ENCODE results near the gene SH3BP2.

Gene SH3BP2

DNA sequence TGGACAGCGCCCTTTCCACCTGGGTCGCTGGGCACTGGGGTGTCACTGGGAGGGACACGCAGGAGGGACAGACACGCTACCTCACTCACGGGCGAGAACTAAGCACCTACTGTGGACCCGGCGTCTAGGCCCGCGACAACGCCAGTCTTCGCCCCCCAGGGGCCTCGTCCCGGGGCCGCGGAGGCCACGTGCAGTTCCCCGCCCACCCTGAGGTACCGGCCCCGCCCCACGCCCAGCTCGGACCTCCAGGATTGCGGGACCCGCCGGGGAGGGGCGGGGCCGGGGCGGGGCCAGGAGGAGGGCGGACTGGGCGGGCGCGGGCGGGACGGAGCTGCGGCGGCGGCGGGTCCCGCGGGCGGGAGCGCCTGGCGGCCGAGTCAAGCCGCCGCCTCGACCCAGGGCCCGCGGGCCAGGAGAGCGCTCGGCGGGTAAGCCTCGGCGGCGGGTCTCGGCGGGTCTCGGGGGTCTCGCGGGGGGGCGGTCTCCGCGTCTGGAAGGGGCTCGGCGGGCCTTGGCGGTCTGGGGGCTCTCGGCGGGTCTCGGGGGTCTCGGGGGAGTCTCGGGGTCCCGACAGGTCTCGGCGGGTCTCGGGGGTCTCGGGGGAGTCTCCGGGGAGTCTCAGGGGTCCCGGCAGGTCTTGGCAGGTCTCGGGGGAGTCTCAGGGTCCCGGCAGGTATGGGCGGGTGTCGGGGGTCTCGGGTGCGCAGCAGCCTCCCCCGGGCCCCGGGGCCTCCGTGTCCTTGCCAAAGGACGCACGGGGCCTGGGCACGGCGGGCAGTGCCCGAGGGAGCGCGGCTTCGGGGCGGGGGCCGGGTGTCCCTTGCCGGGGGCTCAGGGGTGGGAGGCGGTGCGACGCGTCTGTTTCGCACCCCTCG, at the start of gene SH3BP2:
Gene SH3BP2, plus strand, starts transcription at position 375 of the 875 bp plus-strand sequence. CDS start 27,533 bp downstream, outside the sequence.
- DNase-seq (ENCODE audit: extremely low read depth, low read depth) = no peak
- TF ChIP-seq, protein P1, sequence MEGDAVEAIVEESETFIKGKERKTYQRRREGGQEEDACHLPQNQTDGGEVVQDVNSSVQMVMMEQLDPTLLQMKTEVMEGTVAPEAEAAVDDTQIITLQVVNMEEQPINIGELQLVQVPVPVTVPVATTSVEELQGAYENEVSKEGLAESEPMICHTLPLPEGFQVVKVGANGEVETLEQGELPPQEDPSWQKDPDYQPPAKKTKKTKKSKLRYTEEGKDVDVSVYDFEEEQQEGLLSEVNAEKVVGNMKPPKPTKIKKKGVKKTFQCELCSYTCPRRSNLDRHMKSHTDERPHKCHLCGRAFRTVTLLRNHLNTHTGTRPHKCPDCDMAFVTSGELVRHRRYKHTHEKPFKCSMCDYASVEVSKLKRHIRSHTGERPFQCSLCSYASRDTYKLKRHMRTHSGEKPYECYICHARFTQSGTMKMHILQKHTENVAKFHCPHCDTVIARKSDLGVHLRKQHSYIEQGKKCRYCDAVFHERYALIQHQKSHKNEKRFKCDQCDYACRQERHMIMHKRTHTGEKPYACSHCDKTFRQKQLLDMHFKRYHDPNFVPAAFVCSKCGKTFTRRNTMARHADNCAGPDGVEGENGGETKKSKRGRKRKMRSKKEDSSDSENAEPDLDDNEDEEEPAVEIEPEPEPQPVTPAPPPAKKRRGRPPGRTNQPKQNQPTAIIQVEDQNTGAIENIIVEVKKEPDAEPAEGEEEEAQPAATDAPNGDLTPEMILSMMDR (IDR thresholded peaks at IDR 0.05; ENCODE audit: low read depth, low read length, missing control alignments) = no peak
- peak within 1 kb of the TSS; percentile 49 for H3K4me3 ChIP-seq (replicated peaks; ENCODE audit: low read depth, low read length)

- no peak for DNase-seq (ENCODE audit: extremely low read depth, low read depth)
- H3K4me3 ChIP-seq (replicated peaks; ENCODE audit: low read depth, low read length) = no peak overlapping the region
- TF ChIP-seq, protein P1 (IDR thresholded peaks at IDR 0.05; ENCODE audit: low read depth, low read length, missing control alignments) = no peak
These were observed 49.1 kb upstream of the SH3BP2 start for GRCh38 chr4:2743518-2744445.

- TF ChIP-seq, protein P1 (IDR thresholded peaks at IDR 0.05; ENCODE audit: low read depth, low read length, missing control alignments) = no peak
- no peak for DNase-seq (ENCODE audit: extremely low read depth, low read depth)
These were observed 48.2 kb upstream of the SH3BP2 start for GRCh38 chr4:2744576-2745270.

DNA sequence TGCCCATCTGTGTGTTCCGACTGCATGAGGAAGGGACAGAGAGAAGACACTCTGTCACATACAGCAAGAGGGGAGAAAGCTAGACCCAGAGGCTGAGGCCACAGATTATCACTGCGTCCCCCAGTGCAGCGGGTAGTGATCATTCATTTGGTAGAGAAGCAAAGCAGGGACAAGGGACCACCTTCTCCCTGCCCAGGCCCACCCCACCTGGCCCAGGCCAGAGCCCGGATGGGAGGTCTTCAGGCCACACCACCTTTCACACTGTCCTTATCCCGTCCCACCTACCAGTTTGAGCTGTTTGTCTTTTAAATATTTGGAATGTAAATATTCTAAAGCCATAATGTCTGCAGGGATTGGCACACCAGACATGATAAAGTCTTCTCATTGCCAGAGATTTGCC, 47.4 kb upstream of the SH3BP2 start:
- TF ChIP-seq, protein P1 (IDR thresholded peaks at IDR 0.05; ENCODE audit: low read depth, low read length, missing control alignments) = no peak

More at GRCh38 chr4:2744576-2745270, 48.2 kb upstream of the SH3BP2 start:
- no peak overlapping the region for H3K4me3 ChIP-seq (replicated peaks; ENCODE audit: low read depth, low read length)

GRCh38 chr4:2745981-2746806, 46.7 kb upstream of the SH3BP2 start:
- no peak for DNase-seq (ENCODE audit: extremely low read depth, low read depth)
- H3K4me3 ChIP-seq (replicated peaks; ENCODE audit: low read depth, low read length) = no peak overlapping the region
- TF ChIP-seq, protein P1 (IDR thresholded peaks at IDR 0.05; ENCODE audit: low read depth, low read length, missing control alignments) = no peak

More for the DNA sequence above, 47.4 kb upstream of the SH3BP2 start:
- no peak for DNase-seq (ENCODE audit: extremely low read depth, low read depth)
- no peak overlapping the region for H3K4me3 ChIP-seq (replicated peaks; ENCODE audit: low read depth, low read length)

Measured in HFF-Myc (cell line).